OCI-LY7 (cell line): ENCODE measurements around the gene NOD1.

Source experiments
- EZH2phosphoT487 ChIP-seq: fragments of 200-600 bp; sonication (generic); IDR thresholded peaks from 2 replicates; pipeline ENCODE4 v1.6.1; 2018; ENCODE audit warnings: low read depth, borderline replicate concordance, mild to moderate bottlenecking, mixed run types, antibody characterized with exemption, low read length, moderate library complexity, mixed read lengths
- TF ChIP-seq, protein P1 (sequence below): fragments of 200-600 bp; sonication (generic); conservative IDR thresholded peaks from 2 replicates; pipeline ENCODE4 v1.5.1; 2014; ENCODE audit warnings: mild to moderate bottlenecking, antibody characterized with exemption, low read length, moderate library complexity, mixed read lengths

DNA sequence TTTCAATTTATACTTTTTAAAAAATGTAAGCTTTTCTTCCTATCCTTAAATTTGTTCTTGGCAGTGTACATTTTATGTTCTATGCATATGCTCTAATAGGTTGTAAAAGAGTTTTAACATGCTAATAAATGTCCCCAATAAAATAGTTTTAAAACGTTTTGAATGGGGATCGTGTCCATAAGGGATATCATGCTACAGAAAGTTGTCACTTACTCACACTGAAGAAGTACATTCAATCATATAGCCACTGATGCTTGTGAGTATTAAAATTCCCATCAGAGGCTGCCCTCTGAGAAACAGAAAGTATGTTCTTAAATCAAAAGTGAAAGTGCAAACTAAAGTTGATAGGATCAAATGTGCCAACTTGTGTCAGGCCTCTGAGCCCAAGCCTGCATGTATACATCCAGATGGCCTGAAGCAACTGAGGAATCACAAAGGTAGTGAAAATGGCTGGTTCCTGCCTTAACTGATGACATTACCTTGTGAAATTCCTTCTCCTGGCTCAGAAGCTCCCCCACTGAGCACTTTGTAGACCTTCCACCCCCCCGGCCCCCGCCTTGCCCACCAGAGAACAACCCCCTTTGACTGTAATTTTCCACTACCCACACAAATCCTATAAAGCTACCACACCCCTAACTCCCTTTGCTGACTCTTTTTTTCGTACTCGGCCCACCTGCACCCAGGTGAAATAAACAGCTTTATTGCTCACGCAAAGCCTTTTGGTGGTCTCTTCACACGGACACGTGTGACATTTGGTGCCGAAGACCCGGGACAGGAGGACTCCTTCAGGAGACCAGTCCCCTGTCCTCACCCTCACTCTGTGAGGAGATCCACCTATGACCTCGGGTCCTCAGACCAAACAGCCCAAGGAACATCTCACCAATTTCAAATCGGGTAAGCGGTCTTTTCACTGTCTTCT is 877 bp upstream of the NOD1 start:
- TF ChIP-seq, protein P1, sequence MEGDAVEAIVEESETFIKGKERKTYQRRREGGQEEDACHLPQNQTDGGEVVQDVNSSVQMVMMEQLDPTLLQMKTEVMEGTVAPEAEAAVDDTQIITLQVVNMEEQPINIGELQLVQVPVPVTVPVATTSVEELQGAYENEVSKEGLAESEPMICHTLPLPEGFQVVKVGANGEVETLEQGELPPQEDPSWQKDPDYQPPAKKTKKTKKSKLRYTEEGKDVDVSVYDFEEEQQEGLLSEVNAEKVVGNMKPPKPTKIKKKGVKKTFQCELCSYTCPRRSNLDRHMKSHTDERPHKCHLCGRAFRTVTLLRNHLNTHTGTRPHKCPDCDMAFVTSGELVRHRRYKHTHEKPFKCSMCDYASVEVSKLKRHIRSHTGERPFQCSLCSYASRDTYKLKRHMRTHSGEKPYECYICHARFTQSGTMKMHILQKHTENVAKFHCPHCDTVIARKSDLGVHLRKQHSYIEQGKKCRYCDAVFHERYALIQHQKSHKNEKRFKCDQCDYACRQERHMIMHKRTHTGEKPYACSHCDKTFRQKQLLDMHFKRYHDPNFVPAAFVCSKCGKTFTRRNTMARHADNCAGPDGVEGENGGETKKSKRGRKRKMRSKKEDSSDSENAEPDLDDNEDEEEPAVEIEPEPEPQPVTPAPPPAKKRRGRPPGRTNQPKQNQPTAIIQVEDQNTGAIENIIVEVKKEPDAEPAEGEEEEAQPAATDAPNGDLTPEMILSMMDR: no peak
- TF ChIP-seq EZH2phosphoT487: no peak
